Endothelial cell of umbilical vein (primary cell): ENCODE data around the gene TRIM24. TPM values are rescaled to one million over a fixed set of nuclear protein-coding genes. Genes with fewer than 3 reads are reported as not detected.

ENCODE experiments used
- BruUV-seq: library from RNA; stranded (reverse); fragments of 400-500 nt; replicated peaks from 2 replicates; lab custom pipeline; 2021; lab: Mats Ljungman, UMichigan
- CTCF ChIA-PET: fragments of 300-600, 350-600 bp; sonication (Branson Sonifier 250); formaldehyde crosslinking; loops from one replicate; lab custom pipeline; 2021; ENCODE audit warnings: antibody characterized with exemption, inconsistent platforms; lab: Charles Lee
- POLR2A ChIA-PET: fragments of 300-600, 350-600 bp; sonication (Branson Sonifier 250); formaldehyde crosslinking; loops from one replicate; lab custom pipeline; 2021; ENCODE audit warnings: antibody characterized with exemption, inconsistent platforms; lab: Charles Lee
- DNase-seq: peaks from one replicate; pipeline ENCODE4 v3.0.0-alpha.2; 2011; ENCODE audit warnings: low read depth, low spot score
- FAIRE-seq: peaks from 2 replicates; lab custom pipeline; 2011; peaks lifted over from hg19 to GRCh38; lab: Jason Lieb, UNC
- H2AFZ ChIP-seq: 2 replicates; pipeline ENCODE4 v1.6.0; 2012; ENCODE audit warnings: low read depth, low read length, control low read depth, inconsistent platforms
- H3K27ac ChIP-seq: 2 replicates; pipeline ENCODE4 v1.5.1; 2011; ENCODE audit warnings: low read depth, mild to moderate bottlenecking, control low read depth, low read length, moderate library complexity; ENCODE audit not compliant: insufficient read depth
- H3K27me3 ChIP-seq, 2 experiments: 2 replicates each; pipeline versions ENCODE4 v1.6.0 to v1.6.1; 2011; ENCODE audit warnings: low read length in 2 of 2, mixed read lengths in 1 of 2; ENCODE audit not compliant: control insufficient read depth in 2 of 2, insufficient read depth in 2 of 2
- H3K36me3 ChIP-seq, 2 experiments: 2 replicates in 1 of 2; 3 replicates in 1 of 2; pipeline ENCODE4 v1.5.1; 2011; ENCODE audit warnings: low read length in 2 of 2, mild to moderate bottlenecking in 1 of 2, moderate library complexity in 1 of 2; ENCODE audit not compliant: control insufficient read depth in 2 of 2, insufficient read depth in 2 of 2; ENCODE audit errors: extremely low read depth in 1 of 2
- H3K4me1 ChIP-seq: 3 replicates; pipeline ENCODE4 v1.5.1; 2011; ENCODE audit warnings: mild to moderate bottlenecking, low read length; ENCODE audit not compliant: control insufficient read depth, insufficient read depth; ENCODE audit errors: extremely low read depth
- H3K4me2 ChIP-seq: 2 replicates; pipeline ENCODE4 v1.6.1; 2011; ENCODE audit warnings: low read length, control low read depth, mixed read lengths; ENCODE audit not compliant: insufficient read depth
- H3K4me3 ChIP-seq, 3 experiments: fragments of 200-600 bp in 1 of 3; sonication (generic), shearing (Covaris generic) in 1 of 3; replicated peaks in 1 of 3; 2 replicates each; pipeline ENCODE4 v1.5.1; 2011 to 2016; ENCODE audit warnings: control low read depth in 3 of 3, low read length in 3 of 3, mild to moderate bottlenecking in 2 of 3, inconsistent platforms in 1 of 3, low read depth in 1 of 3, moderate library complexity in 1 of 3; ENCODE audit not compliant: insufficient read depth in 1 of 3
- H3K79me2 ChIP-seq: 2 replicates; pipeline ENCODE4 v1.6.0; 2012; ENCODE audit warnings: low read length, inconsistent platforms; ENCODE audit not compliant: control insufficient read depth, insufficient read depth
- H3K9ac ChIP-seq: replicated peaks from 2 replicates; pipeline ENCODE3; 2011; ENCODE audit warnings: low read length, control low read depth; ENCODE audit not compliant: insufficient read depth; ENCODE audit errors: extremely low read depth
- H3K9me1 ChIP-seq: replicated peaks from 3 replicates; pipeline ENCODE4 v1.6.0; 2011; ENCODE audit warnings: mild to moderate bottlenecking, low read length; ENCODE audit not compliant: control insufficient read depth, insufficient read depth; ENCODE audit errors: extremely low read depth
- H3K9me3 ChIP-seq: replicated peaks from 2 replicates; pipeline ENCODE4 v1.5.1; 2012; ENCODE audit warnings: low read length, inconsistent platforms; ENCODE audit not compliant: control insufficient read depth, insufficient read depth
- H4K20me1 ChIP-seq: replicated peaks from 2 replicates; pipeline ENCODE3; 2011; ENCODE audit warnings: mild to moderate bottlenecking, low read length; ENCODE audit not compliant: control insufficient read depth, insufficient read depth; ENCODE audit errors: extremely low read depth
- CTCF ChIP-seq, 2 donors: IDR thresholded peaks; 1 replicate in 1 of 2; 2 replicates in 1 of 2; pipeline ENCODE4 v1.5.1; 2011; ENCODE audit warnings: low read length in 2 of 2, mild to moderate bottlenecking in 2 of 2, moderate library complexity in 2 of 2, control low read depth in 1 of 2, inconsistent platforms in 1 of 2, low read depth in 1 of 2; ENCODE audit not compliant: insufficient read depth in 1 of 2; ENCODE audit errors: extremely low read depth in 1 of 2
- EZH2 ChIP-seq: IDR thresholded peaks from 2 replicates; pipeline ENCODE4 v1.6.1; 2012; ENCODE audit warnings: borderline replicate concordance, low read depth, mild to moderate bottlenecking, moderate library complexity, low read length, inconsistent platforms; ENCODE audit not compliant: severe bottlenecking
- FOS ChIP-seq: IDR thresholded peaks from 2 replicates; pipeline ENCODE4 v1.6.1; 2011; ENCODE audit warnings: mild to moderate bottlenecking, low read length, moderate library complexity, borderline replicate concordance; ENCODE audit not compliant: insufficient read depth
- GATA2 ChIP-seq: IDR thresholded peaks from 2 replicates; pipeline ENCODE4 v1.7.0; 2011; ENCODE audit warnings: low read depth, mild to moderate bottlenecking, moderate library complexity, mixed read lengths, low read length; ENCODE audit not compliant: insufficient read length, insufficient read depth
- JUN ChIP-seq: IDR thresholded peaks from 2 replicates; pipeline ENCODE4 v1.6.1; 2011; ENCODE audit warnings: borderline replicate concordance, low read depth; ENCODE audit not compliant: insufficient read length, insufficient read depth
- MAX ChIP-seq: IDR thresholded peaks from 2 replicates; pipeline ENCODE4 v1.6.1; 2011; ENCODE audit not compliant: insufficient read depth, insufficient read length
- MYC ChIP-seq: IDR thresholded peaks from one replicate; pipeline ENCODE4 v1.6.1; 2011; ENCODE audit warnings: mild to moderate bottlenecking, low read depth, low read length
- POLR2A ChIP-seq: IDR thresholded peaks from 2 replicates; pipeline ENCODE4 v1.6.1; 2012; ENCODE audit warnings: low read depth, mild to moderate bottlenecking, control low read depth, low read length
- POLR2AphosphoS5 ChIP-seq: IDR thresholded peaks from 2 replicates; pipeline ENCODE4 v1.6.1; 2012; ENCODE audit warnings: low read depth, mild to moderate bottlenecking, control low read depth, low read length, moderate library complexity; ENCODE audit not compliant: insufficient read depth
- dilution Hi-C: fragments of 300-500 bp; cut with MboI; formaldehyde crosslinking; loops from one replicate; pipeline ENCODE4 v1.15.0; 2019; ENCODE audit warnings: low sequenced_read_pairs; ENCODE audit not compliant: extremely low pct_ligation_motif_present
- intact Hi-C: fragments of 100-400 bp; cut with micrococcal nuclease; formaldehyde crosslinking; loops from one replicate; pipeline ENCODE4 v1.10.0; 2022
- polyA plus RNA-seq, 4 experiments: library from polyadenylated mRNA; depleted of rRNA in 3 of 4; stranded (reverse) in 3 of 4; unstranded in 1 of 4; fragments of >200 nt; gene quantifications; 2 replicates each; pipeline versions ENCODE4 v1.2.1 to v1.2.3, GENCODE V29; 2011 to 2012; ENCODE audit warnings: missing spikeins in 1 of 4
- total RNA-seq: library from RNA; stranded (reverse); gene quantifications from 2 replicates; pipeline ENCODE4 v1.2.3, GENCODE V29; 2021

TRIM24 gene
- total and polyA plus RNA-seq, 2 donors (not counting 3 experiments of a cell fraction or from before 2014, with no cell fraction given) = 9.1 to 26.1 TPM

GRCh38 chr7:138607216-138608126, 147.4 kb downstream of the TRIM24 start:
- Histone ChIP-seq H3K27me3 (no peaks in the 10 kb centered on the region), H3K9me3 (no peaks in the 10 kb centered on the region), H2AFZ (no peak overlapping the region), H3K79me2 (no peaks in the 10 kb centered on the region), H3K9ac (no peak overlapping the region), H3K4me2 (no peak overlapping the region), H3K27ac (no peak overlapping the region), H3K4me1 (no peaks in the 10 kb centered on the region), H4K20me1 (no peaks in the 10 kb centered on the region), H3K4me3 (no peak overlapping the region), H3K9me1 (no peaks in the 10 kb centered on the region), H3K36me3 (no peaks in the 10 kb centered on the region)
- CTCF ChIA-PET = no interaction called here
- intact Hi-C loops (no loop called here), dilution Hi-C loops (no loop called here)
- POLR2A ChIA-PET = no interaction called here
- FAIRE-seq = no peak
- TF ChIP-seq CTCF (IDR thresholded peaks at IDR 0.05; ENCODE audit: extremely low read depth in 1 of 2, insufficient read depth in 1 of 2, low read depth in 1 of 2, low read length in 2 of 2) (no peak), JUN (no peak), GATA2 (no peak), FOS (no peak), POLR2A (no peak), POLR2AphosphoS5 (no peak), MYC (no peak), MAX (no peak), EZH2 (no peak)
- BruUV-seq = no TSS peak
- DNase-seq = no peak
